ENCODE measurements around the gene INPP5A.
"Not testable (repeated sequence)": the region's sequence is repeated elsewhere in the genome, so short reads cannot be mapped to it uniquely, and the experiment has no call there.

- not testable (repeated sequence) for TF ChIP-seq POLR2AphosphoS5, EP300, CTCF (IDR thresholded peaks at IDR 0.05)
These were observed 167.2 kb downstream of the INPP5A start for GRCh38 chr10:132704815-132705064.

Data from sigmoid colon (tissue), 4 donors.